ENCODE results near the gene FRMPD1.

- TF ChIP-seq RFX5 (IDR thresholded peaks at IDR 0.05) (no peak), POLR2A (IDR thresholded peaks at IDR 0.05; ENCODE audit: low read length) (no peak), ESRRA (IDR thresholded peaks at IDR 0.05; ENCODE audit: borderline replicate concordance, low read length) (no peak), CTCF (IDR thresholded peaks at IDR 0.05) (no peak), HOXB13 (CRISPR knock-in tag; IDR thresholded peaks at IDR 0.05; ENCODE audit: low read depth) (no peak), MAX (IDR thresholded peaks at IDR 0.05) (no peak), REST (IDR thresholded peaks at IDR 0.05) (no peak), RAD21 (conservative IDR thresholded peaks at IDR 0.05 in 1 of 2, IDR thresholded peaks at IDR 0.05 in 1 of 2) (no peak), JUNB (IDR thresholded peaks at IDR 0.05) (no peak), CEBPB (IDR thresholded peaks at IDR 0.05) (no peak), POLR2AphosphoS2 (conservative IDR thresholded peaks at IDR 0.05; ENCODE audit: low read length) (no peak), HOXA7 (CRISPR knock-in tag; IDR thresholded peaks at IDR 0.05) (no peak)
Measured at GRCh38 chr9:37641331-37641730, 9.4 kb upstream of the FRMPD1 start.
